HG02840 (cell line): ENCODE data around the gene SLC22A2.

Experiments used
- ATAC-seq: cut with Tn5 transposase; IDR thresholded peaks from one replicate; pipeline ENCODE4 v1.9.1; 2021; ENCODE audit warnings: mild to moderate bottlenecking, moderate library complexity, moderate number of reproducible peaks; ENCODE audit not compliant: unreplicated experiment, low FRiP score

SLC22A2 gene

GRCh38 chr6:160274871-160275510, 16.4 kb upstream of the SLC22A2 start:
- no peak for ATAC-seq

- no peak for ATAC-seq
Measured at GRCh38 chr6:160273750-160274149, 15.1 kb upstream of the SLC22A2 start.

GRCh38 chr6:160273196-160273595, 14.6 kb upstream of the SLC22A2 start:
- no peak for ATAC-seq

GRCh38 chr6:160272707-160273106, 14.1 kb upstream of the SLC22A2 start:
- no peak for ATAC-seq

GRCh38 chr6:160270347-160270746, 11.7 kb upstream of the SLC22A2 start:
- ATAC-seq, result no peak

DNA sequence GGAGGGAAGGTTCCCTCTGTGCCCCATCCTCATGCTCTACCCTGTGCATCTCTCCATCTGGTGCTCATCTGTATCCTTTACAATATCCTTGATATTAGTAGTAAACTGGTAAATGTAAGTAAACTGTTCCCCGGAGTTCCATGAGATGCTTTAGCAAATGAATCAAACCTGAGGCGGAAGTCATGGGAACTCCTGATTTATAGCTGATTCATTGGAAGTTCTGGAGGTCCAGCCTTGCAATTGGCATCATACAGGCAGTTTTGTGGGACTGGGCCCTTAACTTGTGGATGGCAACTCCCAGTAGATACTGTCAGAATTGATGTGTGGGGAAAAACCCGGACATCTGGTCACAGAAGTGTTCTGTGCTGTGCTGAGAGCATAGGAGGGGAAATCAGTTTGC, 11.2 kb upstream of the SLC22A2 start:
- ATAC-seq, result no peak

GRCh38 chr6:160269023-160269521, 10.5 kb upstream of the SLC22A2 start:
- ATAC-seq, result no peak

DNA sequence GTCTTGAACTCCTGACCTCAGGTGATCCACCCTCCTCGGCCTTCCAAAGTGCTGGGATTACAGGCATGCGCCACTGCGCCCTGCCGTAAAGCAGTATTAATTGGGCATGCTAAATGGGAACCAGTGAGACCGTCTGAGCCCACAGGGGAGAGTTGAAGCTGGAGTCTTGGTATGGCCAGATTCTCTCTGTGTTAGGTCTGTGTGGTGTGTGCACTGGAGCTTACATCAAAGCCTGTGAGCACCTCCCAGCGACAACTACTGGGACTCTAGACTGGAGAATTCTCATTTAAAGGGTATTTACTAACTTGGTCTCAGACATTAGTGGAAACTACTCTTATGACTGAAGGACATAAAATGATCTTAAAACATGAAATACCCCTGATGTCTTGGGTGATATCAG, 8.5 kb upstream of the SLC22A2 start:
- no peak for ATAC-seq

- peak; percentile 66 for ATAC-seq
Measured at GRCh38 chr6:160265869-160266476, 7.4 kb upstream of the SLC22A2 start.

- no peak for ATAC-seq
Measured at GRCh38 chr6:160264061-160264612, 5.5 kb upstream of the SLC22A2 start.

GRCh38 chr6:160263196-160263939, 4.7 kb upstream of the SLC22A2 start:
- ATAC-seq, result no peak

DNA sequence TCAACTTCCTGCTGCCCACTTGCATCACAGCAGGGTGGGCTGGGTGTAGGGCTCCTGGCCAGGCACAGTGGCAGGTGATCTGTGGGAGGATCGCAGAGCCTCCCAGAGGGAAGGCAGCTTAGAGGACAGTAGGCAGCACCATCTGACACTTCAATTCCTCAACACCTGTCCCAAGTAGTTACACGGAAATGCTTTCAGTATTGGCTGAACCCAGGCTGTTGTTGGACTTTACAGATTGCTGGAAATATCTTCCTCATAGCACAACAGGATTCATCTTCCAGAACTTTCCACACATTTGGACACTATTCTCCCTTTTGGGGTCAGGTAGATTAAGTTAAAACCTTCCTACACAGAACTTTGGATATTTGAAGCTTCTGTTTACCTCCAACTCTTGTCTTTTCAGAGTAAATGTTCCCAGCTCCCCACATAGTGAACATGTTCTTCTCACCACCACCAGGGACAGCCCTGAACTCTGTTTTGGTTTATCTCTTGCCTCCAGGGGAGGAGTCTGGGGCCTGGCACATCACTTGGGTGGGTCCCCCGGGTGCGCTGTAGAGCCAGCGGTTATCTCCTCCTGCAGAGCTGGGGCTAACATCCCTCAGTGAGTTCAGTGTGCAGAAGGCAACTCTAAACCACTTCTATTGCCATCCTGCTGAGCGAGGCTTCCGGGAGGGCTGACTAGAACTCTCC, 3.5 kb upstream of the SLC22A2 start:
- ATAC-seq, result no peak

- ATAC-seq, result no peak
Measured at GRCh38 chr6:160260803-160261450, 2.3 kb upstream of the SLC22A2 start.

GRCh38 chr6:160260367-160260766, 1.7 kb upstream of the SLC22A2 start:
- ATAC-seq, result no peak

GRCh38 chr6:160259598-160259997, 977 bp upstream of the SLC22A2 start:
- no peak for ATAC-seq

DNA sequence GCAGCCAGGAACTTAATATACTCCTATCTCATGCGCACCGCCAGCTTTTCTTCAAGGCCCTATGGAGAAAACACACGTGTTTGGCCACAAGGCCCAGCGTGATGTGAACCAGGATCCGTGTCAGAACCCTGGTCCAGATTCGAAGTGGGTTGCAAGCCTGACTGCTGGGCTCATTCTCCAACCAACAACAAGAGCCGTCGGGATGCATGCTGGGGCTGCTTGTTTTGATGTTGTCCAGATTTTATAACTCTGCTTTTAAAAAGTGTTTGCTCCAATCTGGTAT, 463 bp upstream of the SLC22A2 start:
- ATAC-seq, result no peak

DNA sequence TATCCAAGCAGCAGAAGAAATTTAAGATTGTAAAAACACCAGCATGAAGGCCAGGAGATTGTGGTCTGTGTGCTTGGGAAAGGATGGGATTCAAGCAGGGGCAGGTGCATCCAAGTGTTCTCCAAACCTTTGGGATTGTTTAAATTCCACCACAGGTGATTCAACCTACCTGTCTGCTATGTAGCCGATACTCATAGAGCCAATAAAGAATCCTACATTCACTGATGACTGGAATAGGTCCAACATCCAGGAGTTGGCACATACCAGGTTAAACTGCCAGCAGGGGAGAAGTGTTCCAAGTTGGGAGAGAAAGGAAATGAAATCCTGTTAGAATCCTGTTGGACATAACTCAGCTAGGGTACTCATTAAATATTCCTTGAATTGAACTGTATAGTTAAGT, 2.2 kb downstream of the SLC22A2 start:
- ATAC-seq, result no peak

GRCh38 chr6:160254467-160255312, 3.9 kb downstream of the SLC22A2 start:
- ATAC-seq, result no peak

DNA sequence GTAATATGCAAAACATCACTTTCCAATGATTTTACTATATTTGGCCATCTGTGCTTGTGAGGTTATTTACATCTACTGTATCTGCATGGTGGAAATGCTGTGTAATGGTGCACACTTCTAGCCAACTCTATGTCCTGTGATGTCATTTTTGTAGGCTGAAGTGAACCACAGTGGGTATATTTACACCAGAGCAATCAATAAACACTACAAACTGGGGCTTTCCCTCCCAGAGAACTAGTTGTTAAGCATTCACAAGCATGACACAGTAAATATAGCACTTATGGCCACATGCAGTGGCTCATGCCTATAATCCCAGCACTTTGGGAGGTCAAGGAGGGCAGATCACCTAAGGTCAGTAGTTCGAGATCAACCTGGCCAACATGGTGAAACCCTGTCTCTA, 4.9 kb downstream of the SLC22A2 start:
- no peak for ATAC-seq

GRCh38 chr6:160253292-160253691, 5.3 kb downstream of the SLC22A2 start:
- ATAC-seq, result no peak
